GM19240 (cell line): ENCODE data around the gene ANGPTL2.

Source experiments
- DNase-seq: peaks from one replicate; pipeline ENCODE4 v3.0.0; 2011; ENCODE audit warnings: low spot score; ENCODE audit not compliant: insufficient read length

The ANGPTL2 gene

DNA sequence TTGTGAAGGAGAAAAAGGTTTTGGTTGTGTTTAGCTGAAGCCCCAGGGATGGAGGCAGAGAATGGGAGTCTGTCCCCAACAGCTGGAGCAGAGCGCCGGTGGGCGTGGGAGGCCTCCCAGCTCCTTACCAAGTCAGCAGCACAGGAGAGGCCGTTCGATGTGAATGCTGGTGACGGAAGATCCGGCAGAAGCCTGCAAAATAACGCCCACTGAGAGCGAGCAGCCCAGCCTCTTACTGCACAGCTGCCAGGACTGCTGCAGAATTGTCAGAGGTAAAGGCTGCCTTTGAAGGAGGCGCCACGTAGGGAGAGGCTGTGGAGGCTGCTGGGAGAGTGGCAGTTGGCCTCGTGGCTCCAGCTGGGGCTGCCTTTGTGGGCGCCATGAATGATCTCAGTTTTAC lies 26.2 kb downstream of the ANGPTL2 start:
- no peak for DNase-seq

DNA sequence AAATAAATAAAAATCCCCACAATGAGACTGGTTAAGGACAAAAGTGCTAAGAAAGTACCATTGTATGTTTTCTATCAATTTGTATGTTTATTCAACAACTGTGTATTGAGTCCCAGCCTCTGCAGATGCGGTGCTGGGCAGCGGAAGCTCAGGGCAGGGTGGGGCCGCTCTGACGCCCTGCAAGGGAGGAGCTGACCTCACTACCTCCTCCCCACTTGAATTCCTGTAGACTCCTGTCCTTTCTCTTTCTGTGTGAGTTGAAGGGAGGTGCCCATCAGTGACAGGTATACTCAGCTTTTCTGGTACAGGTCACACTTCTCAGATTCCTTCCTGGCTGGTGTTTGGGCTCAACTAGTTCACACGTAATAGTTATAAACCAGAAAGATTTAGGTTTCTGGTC lies 27.0 kb downstream of the ANGPTL2 start:
- DNase-seq = no peak

DNA sequence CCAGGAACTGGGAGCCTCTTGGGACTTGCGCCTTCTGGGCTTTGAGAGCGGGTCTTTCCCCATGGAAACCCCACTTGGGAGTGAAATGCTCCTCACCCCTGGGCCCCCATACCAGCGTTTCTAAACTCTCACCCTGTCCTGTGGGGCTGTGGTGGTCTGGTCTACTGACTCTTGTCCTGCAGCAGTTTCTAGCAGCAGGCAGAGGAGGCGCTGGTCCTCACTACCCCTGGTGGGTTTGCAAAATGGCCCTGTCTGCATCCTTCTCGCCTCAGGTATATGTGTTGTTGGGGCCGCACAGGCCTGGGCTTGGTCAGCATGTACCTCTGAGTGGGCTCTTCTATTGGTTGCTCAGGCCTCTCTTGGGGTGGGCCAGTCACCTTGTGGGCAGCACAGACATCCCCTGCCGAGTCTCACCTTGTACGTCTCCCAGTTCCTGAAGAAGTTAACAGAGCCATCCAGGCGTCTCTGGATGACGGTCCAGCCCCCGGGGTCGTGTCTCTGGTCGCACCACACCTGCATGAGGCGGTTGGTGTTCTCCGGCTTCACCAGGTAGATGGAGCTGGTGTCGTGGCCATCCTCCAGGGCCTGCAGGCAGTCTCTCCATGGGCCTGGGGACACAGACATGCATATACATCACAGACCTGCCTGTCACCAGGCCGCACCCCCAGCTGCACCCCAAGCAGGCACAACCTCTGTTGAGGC lies 29.0 kb downstream of the ANGPTL2 start:
- no peak for DNase-seq

DNA sequence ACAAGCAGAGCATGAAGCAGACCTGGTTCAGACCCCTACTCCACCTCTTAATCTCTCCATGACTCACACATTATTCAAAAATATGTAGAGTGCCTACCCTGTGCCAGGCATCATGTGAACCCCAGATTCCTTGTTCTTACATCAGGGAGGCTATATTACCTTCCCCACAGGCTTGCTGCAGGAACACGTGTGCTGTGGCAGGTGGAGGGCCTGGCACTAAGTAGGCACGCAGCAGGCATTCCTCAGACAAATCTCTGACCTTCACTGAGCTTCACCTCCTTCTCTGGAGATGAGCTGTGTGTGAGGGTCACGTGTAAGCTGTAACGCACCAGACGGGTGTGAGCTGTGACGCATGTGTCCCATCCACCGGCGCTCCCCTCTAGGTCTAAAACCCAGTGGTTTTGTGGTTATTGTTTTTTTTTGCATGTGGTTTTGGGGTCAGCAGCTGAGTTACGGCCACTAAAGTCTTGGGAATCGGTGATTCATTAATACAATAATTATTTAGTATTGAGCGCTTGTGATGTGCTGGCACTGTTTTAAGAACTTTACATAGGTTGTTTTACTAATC lies 30.3 kb downstream of the ANGPTL2 start:
- no peak for DNase-seq

DNA sequence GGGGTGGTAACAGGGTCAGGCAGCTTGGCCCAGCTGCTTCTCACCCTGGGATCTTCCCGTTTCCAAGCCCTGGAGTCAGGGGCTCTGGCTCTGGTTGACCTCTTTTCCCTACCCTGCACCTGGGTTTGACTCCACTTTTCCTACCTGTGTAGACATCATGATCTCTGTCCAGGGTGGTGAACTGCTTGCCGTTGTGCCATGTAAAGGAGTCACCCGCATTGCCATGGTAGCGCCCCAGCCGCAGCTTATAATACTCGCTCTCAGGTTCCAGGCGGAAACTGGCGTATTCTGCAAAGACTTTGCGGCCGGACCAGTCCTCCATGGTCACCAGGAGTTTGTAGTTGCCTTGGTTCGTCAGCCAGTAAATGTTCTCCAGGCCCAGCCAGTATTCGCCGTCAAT lies 30.9 kb downstream of the ANGPTL2 start:
- DNase-seq = no peak

DNA sequence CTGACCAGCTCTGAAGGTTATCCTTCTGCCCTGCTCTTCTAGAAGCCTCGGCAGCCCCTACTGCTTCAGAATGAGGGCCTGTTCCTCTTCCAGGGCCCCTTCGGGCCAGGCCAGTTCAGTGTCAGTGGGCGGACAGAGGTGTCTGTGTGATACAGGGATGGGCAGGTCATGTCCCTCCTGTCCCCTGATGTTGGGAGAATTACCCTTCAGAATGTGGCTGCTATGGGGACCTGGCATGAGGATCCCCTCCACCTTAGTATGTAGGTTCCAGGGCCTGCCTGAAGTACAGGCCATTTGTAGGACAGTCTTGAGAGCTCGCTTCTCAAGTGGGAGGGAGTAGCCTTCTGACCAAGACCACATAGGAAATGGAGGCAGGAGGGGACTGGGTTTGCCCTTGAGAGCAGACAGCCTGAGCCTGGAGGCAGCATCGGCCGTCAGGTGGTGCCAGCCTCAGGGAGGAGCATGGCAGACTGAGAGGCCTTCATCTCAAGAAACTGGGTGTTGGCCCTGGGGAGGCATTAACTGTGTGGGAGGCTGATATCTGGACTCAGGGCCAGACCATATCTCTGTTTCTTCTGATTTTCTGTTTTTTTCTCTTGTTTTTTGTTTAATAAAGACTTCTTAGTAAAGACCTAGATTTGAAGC lies 32.0 kb downstream of the ANGPTL2 start:
- DNase-seq = no peak

DNA sequence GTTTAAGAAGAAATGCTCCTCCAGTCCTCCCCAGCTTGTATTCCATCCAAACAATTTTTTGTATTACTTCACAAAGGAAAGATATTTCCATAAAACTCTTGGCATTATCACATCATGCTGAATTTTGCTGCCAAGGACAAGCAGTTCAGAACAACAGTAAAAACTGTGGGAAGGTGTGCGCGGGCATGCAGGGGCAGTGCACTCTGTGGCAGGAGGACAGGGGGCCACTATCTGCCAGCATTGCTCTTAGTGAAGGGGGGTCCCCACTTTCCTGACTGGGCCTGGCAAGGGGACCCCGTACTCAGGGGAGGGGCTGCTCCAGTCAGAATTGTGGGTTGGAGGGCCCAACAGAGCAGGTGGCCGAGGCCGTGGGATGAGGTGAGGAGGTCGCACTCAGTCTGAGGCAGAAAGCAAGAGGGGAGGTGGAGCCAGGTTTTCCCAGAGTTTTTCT lies 32.8 kb downstream of the ANGPTL2 start:
- DNase-seq = no peak

DNA sequence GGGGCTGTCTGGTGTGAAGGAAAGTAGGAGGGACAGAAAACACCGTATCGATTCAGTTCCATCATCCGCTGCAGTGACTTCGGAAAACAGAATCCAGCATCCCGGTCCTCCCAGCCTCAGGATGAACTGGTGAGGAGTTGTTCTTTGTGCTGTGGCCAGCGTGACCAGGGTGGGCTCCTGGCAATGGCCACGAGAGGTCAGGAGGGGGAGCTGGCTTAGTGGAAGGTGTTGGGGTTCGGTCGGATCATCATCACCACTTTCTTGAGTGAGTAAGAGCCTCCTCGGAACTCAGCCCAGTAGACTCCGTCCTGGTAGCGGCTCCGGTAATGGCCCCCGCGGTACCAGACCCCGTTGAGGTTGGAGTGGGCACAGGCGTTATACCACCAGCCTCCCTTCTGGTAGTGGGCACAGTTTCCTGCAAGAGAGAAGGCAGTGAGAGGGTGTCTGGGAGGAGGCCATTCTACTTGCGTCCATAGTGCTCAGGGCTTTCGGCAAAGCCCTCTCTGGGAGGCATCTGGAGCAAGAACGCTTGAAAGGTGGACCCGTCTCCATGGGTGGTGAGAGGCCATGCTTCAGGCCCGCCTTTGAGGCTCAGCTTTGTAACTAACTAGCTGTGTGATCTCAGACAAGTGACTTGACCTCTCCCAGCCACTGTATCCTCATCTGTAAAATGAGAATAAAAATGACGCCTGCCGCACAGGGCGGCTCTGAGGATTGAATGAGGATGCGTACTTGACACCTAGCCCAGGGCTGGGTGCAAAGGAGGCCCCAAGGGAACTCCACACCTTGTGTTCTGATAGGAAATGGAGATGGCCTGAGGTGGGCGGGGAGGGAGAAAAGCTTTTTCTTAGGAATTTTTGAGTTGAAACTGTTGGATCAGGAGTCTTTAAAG lies 33.5 kb downstream of the ANGPTL2 start:
- no peak for DNase-seq

DNA sequence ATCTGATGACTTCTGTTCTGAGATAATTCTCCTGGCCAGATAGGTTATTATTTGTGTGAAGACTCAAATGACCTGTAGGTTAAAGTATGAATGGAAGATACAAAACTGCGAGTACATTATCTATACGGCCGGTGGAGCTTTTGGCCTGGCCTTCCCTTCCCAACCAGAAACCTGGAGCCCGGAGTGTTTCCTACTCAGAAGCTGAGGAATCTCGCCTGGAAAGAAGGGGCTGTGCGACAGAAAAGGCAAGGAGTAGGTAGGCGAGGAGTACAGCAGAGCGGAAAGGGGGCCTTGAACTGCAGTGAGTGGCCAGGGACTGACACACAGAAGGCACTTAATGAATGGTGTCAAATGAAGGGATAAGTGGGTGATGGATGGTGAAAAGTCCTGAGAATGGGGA lies 34.6 kb downstream of the ANGPTL2 start:
- DNase-seq = no peak

DNA sequence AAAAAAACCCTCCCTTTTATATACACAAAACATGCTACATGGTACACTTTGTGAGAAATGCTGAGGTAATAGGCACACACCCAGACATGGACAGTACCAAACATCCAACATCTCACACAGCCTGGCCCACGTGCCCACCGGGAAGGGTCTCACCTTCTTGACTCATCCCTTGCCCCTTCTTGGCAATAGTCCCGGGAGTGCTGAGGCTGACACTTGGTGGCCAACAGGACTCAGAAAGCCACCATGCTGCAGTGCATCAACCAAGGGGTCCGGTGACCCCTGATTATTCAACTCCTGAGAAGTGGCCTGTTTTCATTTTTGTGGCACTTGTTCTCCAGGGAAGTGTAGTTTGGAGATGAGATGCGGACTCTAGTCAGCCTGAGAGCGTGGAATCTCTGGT lies 35.0 kb downstream of the ANGPTL2 start:
- no peak for DNase-seq

DNA sequence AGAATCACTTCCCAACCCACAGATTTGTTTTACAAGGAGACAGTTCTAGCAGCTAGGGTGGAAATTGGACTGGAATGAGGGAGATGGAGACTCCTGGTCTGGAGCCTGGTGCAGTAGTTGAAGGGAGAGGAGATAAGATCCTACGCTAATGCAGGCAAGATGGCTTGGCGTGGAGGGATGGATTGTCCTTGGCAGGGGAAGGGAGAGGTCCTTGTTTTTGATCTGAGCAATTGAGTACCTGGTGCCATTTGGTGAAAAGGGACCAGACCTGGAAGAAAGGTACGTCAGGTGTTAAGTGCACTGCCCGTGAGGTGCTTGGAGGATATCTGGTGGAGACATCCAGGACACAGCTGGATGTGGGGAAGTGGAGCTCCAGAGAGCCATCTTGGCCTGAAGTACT lies 35.7 kb downstream of the ANGPTL2 start:
- DNase-seq = no peak

DNA sequence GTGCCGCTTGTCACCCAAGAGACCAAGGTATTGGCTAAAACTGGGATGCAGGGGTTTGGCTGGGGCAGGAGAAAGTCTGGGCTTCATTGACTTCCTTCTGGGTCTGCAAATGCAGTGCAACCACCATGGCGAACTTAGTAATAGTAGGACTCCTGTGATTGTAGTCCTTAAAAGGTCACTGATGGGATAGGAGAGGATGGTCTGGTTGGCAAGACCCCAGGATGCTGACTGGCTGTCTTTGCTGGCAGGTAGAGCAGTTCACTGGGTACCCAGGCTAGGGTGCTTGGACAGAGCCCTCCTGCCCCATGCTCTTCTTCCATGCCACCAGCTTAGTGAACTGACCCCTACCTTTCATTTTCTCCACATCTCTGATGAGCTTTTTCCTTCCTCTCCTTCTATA lies 37.2 kb downstream of the ANGPTL2 start:
- DNase-seq = no peak

DNA sequence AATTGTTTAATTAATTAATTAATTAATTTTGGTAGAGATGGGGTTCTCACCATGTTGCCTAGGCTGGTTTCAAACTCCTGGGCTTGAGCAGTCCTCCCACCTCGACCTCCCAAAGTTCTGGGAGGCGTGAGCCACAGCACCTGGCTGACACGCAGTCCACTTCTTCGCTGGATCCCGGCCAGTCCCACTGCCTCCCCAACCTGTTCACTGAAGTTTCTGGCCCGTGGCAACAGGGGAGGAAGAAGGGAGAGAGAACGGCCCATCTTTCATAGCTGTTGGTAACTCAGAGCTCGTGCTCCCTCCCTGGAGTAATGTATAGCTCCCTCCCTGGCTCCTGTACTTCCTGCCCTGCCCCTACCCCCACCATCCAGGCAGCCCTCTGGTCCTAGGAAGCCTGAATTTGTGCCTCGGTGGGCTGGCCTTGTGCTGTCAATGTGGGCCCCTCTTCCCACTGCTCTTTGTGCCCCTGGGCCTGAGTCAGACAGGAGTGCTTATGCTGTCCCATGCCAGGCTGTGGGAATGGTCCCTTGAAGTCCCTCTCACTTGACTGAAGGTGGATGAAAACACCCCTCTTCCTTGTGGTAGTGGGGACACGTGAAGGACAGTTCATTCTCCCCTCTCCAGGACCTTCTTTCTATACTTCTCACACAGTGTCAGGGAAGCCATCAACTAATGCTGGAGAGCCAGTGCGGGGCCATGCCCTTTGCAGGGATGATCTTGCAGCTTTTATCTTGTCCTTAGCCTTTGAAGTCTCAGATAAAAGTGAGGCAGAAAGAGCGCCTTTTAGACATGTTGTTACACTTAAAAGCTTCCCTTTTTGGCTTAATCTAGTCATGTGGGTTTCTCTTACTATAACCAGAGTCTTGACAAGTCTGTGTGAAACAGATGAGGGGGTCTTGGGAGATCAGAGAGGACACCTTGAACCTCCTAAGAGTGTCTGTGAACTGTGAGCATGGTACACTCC lies 38.1 kb downstream of the ANGPTL2 start:
- DNase-seq = no peak

DNA sequence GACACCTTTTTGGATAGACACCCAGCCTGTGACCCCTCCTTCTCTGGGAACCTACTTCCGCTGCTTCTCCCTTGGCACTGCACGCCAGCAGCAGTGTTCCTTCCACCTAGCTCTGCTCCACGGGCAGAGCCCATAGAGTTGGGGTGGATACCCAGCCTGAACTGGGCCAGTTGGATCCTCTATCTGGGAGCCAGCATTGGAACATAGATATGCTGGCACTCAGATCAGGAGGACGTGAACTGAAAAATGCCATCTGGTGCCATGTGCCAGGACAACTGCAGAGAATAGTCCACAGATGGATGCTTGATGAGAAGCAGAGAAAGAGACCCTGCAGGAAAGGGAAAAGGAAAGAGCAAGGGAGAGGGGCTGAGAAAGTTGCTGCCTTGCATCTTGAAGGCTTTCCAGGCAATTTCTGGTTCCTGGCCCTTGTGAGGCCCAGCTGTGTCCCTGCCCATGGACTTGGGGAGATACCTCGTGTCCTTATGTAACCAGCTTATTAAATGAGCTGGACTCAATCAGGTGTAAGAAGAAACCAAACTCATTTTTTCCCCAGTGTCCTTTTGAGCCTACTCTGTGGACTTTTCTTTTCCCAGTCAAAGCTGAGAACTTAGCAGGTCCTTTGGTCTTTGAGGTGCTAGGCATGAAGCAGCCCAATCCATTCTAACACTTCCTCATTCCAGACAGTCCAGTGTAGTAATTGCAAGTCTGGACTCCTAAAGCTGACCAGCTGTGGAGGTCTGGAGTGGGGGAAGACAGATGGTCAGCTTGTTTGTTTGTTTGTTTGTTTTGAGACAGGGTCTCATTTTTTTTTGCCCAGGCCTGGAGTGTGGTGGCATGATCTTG lies 39.1 kb downstream of the ANGPTL2 start:
- DNase-seq = no peak

DNA sequence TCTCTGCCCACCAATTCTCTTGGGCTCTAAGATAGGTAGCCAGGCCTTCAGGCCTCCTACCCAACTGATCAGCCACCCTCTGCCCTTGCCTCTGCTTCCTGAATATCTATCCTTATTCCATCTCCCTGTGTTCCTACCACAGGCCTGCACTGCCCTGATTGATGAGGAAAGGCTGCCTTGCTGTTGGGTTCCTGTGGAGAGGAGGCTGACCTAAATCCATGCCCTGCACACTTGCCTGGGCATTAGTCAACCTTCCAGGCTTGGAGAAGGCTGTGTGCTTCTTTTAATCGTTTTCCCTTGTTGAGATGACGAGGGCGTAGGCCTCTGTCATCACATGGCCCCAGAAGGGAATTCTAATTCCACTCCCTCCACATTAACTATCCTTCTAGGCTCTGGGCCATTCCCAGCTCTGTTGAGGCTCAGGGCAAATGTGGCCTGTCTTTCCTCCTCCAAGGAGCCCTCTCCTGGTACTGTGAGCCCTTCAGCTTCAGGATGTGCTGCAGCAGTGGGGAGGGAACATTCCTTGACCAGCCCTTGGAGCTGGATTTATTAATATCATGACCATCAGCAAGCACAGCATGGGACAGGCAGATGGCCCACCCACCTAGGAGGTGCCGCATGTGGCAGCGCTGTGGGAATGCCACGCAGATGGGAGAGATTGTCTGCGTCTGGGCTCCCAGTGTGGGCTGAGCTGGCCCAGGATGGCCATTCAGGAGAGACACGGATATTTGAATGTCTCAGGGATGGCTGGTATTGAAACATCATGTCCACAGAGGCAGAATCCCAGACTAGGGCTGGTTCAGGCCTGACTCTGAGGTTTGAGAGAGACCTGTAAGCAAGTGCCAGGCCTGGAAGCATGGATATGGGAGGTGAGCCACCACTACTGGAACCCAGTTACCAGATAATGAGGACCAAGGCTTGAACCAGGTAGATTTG lies 40.9 kb downstream of the ANGPTL2 start:
- no peak for DNase-seq

DNA sequence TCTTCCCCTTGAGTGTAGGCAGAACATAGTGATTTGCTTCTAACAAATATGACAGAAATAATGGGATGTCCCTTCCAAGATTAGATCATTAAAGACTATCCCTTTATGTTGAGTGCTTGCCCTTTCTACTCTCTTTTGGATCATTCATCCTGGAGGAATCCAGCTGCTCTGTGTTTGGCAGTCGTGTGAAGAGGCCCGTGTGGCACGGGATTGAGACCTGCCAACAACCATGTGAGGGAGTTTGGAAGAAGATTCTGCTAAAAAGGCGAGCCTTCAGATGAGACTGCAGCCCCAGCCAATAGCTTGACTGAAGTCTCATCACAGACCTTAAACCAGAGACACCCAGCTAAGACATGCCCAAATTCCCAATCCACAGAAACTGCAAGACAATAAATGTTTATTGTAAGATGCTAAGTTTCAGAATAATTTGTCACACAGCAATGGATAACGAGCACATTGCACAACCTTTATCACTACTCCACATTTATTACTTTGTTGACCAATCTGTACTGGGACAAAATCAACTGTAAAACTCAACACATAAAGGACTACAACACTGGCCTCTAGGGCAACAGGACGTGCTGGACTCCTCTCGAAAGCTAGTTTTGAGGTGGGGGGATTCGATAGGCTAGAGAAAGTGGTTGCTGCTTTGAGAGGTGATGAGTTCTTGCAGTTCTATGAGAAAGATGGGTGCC lies 42.8 kb downstream of the ANGPTL2 start:
- no peak for DNase-seq

DNA sequence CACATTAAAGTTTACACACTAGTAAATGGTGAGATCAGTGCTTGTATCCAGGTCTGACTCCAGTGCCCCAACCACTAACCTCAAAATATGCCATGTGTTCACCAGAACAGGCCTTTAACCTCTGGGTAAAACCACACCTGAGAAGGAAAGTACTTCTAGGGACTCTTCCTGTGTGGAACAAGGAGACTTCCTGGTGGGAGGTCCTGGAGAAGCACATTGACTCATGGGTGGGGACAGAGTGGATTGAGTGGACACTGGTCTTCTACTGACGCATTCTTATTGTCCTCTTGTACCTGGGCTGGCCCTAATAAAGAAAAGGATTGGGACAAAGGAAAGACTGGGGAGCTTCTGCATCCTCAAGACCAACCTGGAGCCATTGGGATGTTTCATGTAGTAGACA lies 43.4 kb downstream of the ANGPTL2 start:
- DNase-seq = no peak

DNA sequence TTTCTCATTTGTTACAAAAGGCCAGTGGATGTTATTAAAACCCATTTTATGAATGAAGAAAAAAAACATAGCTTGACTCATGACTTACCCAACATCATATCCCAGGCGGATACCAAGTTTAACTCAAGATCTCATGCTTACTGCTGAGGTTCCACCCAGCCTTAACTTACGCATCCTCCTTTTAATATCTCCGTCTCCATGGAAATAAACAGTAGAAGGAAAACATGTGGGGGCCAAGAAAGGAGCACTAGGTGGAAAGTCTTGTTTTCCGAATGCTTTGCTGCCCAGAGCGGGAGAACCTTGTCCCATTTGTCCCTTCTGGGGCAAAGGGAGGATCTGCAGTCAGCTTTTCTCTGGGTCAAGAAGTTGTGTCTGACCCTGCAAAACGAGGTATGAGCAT lies 44.1 kb downstream of the ANGPTL2 start:
- no peak for DNase-seq
